Measurements from ENCODE around the gene APOC1.
"Not testable (repeated sequence)": the region's sequence is repeated elsewhere in the genome, so short reads cannot be mapped to it uniquely, and the experiment has no call there.

Gene APOC1

DNA sequence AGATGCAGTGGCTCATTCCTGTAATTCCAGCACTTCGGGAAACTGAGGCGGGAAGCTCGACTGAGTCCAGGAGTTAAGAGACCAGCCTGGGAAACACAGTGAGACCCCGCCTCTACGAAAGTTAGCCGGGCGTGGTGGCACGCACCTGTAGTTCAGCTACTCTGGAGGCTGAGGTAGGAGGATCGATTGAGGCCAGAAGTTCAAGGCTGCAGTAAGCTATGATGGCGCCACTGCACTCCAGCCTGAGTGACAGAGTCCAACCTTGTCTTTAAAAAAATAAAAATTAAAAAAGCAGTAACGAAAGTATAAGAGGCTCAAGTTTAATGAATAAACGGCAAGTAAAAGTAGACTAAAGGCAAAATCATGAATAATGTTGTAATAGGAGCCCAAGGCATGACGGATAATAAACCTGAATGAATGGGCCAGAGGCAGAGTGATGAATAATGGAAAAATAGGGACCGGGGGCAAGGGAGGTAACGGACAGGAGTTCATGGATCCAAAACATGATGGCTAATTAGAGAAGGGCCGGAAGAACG, 24.5 kb upstream of the APOC1 start:
- no peak for DNase-seq (ENCODE audit: low read depth in 1 of 2, low spot score in 1 of 2)

DNA sequence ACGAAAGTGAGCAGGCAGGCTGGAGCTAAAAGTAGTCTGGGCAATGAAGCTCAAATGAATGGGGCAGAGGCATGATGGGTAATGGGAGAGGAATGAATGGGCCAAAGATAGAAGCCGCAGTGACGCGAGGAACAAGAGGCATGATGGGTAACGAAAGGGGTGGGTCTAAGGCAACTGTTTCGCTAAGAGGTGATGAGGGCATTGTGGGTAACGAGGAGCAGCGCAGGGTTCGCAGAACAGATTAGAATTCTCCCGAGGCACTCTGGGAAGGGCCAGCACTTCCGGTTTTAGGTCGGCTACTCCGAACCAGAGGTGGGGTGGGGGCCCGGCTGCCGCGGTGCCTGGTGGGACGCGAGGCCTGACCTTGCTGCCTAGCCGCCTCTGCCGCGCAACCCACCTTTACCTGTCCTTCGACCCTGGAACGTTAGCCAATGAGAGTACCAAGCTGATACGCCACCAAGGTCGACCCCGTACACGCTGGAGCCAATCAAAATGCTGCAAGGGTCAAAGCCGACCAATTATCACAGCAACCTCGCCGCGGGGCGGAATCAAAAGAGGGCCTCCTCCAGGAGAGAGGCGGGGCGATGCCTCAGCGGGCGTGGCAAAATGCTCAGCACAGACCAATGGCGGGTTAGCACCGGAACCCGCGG, 23.9 kb upstream of the APOC1 start:
- DNase-seq (ENCODE audit: low read depth in 1 of 2, low spot score in 1 of 2) = peak in 1 of 2 donors; percentile 100

DNA sequence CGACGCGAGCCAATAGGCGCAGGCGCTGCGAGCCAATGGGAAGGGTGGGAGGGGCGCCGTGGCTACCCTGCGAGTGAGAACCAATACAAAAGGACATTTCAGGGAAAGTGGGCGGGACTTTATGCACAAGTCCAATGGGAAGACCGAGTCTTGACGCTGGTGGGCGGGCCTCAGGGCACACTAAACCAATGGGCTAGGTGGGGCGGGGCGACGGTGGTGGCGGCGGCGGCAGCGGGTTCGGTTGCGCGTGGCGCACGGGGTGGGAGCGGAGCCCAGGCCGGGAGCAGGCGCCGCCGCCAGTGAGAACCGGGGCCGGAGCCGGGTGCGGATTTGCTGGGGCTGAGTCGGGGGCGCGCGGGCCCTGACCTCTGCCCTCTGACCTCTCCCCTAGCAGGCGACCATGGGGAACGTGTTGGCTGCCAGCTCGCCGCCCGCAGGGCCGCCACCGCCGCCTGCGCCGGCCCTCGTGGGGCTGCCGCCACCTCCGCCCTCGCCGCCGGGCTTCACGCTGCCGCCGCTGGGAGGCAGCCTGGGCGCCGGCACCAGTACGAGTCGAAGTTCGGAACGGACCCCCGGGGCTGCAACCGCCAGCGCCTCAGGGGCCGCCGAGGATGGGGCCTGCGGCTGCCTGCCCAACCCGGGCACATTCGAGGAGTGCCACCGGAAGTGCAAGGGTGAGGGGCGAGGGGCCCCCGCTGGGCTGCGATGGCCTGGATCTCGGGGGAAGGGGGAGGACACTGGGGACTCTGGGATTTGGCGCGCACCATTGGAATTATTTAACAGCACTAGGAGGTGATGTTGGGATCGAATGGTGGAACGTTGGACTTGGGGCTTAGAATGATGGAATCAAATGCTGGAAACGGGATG, 23.2 kb upstream of the APOC1 start, which contains the start of gene TOMM40:
TOMM40 (plus strand) TSS at position 239 of the 867 bp plus-strand sequence; CDS start at position 401, 162 bp downstream.
- peak in 1 of 2 donors; percentile 100 for DNase-seq (ENCODE audit: low read depth in 1 of 2, low spot score in 1 of 2)

DNA sequence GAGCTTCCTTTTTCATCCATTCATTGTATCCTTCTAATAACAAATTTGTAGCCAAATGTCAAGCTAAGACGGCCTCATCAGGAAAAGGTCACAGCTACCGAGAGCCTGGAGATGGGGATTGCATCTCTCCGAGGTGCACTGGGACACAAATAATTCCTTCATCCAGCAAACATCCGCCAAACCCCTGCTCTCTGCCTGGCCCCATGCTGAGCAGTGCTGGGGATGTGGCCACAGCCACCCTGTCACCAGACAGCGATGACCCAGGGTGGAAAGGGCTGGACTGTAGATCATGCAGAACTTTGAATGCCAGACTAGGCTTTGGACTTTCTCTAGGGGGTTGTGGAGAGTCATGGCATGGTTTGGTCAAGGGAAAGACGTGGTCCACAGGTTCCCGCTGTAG, 21.5 kb upstream of the APOC1 start:
- DNase-seq (ENCODE audit: low read depth in 1 of 2, low spot score in 1 of 2) = no peak

DNA sequence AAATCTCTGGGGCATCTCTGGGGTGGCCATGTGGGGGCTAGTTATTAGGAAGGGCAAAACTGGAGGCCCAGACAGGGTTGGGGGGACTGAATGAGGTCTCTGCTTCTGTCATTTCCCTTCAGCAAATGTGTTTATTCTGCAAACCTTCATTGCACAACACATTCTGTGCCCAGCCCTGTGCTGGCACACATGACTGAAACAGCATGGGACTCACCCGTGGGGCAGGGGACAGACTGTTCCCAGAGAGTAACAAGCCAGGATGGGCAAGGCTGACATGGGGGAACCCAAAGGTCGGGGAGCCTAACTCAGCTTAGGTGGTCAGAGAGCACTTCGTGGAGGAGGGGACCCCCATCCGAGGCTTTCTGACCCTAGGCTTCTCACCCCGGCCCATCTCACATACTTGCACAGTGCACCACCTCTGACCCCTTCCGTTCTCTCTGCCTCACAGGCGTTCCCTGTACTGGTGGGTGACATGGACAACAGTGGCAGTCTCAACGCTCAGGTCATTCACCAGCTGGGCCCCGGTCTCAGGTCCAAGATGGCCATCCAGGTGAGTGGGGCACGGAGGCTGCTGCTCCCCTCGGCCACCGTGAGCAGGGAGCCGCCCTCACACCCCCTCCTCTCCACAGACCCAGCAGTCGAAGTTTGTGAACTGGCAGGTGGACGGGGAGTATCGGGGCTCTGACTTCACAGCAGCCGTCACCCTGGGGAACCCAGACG, 20.9 kb upstream of the APOC1 start:
- no peak for DNase-seq (ENCODE audit: low read depth in 1 of 2, low spot score in 1 of 2)

DNA sequence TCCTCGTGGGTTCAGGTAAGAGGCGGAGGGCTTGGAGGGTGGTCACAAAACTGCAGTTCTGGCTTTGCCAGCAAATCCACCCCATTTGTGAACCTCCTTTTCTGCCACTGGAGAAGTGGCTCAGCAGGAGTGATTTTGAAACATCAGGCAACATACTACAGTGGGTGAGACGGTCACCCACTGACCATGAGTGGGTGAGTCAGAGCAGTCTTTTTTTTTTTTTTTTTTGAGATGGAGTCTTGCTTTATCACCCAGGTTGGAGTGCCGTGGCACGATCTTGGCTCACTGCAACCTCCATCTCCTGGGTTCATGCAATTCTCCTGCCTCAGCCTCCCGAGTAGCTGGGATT, 20.4 kb upstream of the APOC1 start:
- no peak for DNase-seq (ENCODE audit: low read depth in 1 of 2, low spot score in 1 of 2)

DNA sequence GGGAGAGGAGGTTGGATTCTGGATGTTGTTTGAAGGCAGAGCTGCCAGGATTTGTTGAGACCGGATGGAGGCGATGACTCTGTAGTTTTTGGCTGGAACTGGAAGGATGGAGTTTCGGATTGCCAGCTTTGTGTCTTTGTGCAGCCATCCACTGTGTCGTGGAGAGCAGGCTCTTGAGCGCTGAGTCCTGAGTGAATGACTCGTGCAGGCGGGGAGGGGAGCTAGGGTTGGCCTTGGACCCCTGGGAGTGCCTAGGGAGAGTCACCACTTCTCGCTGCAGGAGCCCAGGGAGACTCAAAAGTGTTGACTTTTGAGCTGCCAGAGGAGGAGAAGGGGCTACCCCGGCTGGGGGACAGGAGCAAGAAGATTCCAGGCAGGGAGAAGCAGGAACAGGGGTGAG, 19.5 kb upstream of the APOC1 start:
- no peak for DNase-seq (ENCODE audit: low read depth in 1 of 2, low spot score in 1 of 2)

DNA sequence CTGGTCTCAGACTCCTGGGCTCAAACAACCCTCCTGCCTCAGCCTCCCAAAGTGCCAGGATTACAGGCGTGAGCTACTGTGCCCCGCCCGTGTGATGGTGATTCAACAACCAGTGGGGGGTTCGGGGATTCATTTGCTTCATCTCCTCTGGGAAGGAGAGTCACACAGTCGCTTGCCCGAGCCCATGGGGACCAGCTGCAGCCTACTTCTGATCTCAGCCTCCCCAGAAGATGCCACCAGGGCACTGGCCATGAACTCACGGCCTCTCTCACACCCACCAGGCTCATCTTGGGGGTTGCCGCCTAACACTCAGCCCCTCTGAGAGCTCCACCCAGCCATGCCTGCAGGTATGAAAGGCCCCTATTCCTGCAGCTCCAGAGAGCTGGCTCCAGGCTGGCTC, 16.6 kb upstream of the APOC1 start:
- no peak for DNase-seq (ENCODE audit: low read depth in 1 of 2, low spot score in 1 of 2)

DNA sequence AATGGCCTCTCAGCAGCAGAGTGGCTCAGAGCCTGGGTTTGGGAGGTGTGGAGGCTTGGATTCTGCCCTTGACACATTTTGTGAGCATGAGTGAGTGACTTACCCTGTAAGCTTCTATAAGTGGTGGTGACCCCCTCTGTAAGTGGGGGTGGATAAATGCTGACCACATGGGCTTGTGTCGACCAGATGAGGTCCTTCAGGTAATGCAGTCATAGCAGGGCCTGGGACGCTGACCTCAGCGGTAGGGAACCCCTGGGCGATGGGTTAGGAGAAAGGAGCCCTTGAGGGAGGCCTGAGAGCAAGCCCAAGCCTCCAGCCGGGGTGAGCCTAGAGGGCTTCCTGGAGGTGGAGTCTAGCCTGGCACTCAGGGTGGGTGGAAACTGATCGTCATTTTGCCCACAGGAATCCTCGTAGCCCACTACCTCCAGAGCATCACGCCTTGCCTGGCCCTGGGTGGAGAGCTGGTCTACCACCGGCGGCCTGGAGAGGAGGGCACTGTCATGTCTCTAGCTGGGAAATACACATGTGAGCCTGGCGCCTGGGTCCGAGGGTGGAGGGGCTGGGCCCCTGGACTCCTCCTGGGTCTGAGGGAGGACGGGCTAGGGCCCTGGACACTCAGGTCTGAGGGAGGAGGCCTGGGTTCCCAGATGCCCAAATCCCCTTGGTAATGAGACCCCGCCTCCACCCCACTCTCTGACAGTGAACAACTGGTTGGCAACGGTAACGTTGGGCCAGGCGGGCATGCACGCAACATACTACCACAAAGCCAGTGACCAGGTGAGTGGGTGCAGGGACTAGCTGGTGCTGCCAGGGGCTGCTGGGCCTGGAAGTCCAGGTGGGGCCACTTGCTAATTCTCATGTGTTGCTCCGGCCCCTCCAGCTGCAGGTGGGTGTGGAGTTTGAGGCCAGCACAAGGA, 13.8 kb upstream of the APOC1 start:
- DNase-seq (ENCODE audit: low read depth in 1 of 2, low spot score in 1 of 2) = no peak

DNA sequence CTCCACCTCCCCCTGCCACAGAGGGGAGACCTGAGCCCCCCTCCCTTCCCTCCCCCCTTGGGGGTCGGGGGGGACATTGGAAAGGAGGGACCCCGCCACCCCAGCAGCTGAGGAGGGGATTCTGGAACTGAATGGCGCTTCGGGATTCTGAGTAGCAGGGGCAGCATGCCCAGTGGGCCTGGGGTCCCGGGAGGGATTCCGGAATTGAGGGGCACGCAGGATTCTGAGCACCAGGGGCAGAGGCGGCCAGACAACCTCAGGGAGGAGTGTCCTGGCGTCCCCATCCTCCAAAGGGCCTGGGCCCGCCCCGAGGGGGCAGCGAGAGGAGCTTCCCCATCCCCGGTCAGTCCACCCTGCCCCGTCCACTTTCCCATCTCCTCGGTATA, 11.2 kb upstream of the APOC1 start:
- DNase-seq (ENCODE audit: low read depth in 1 of 2, low spot score in 1 of 2) = no peak

DNA sequence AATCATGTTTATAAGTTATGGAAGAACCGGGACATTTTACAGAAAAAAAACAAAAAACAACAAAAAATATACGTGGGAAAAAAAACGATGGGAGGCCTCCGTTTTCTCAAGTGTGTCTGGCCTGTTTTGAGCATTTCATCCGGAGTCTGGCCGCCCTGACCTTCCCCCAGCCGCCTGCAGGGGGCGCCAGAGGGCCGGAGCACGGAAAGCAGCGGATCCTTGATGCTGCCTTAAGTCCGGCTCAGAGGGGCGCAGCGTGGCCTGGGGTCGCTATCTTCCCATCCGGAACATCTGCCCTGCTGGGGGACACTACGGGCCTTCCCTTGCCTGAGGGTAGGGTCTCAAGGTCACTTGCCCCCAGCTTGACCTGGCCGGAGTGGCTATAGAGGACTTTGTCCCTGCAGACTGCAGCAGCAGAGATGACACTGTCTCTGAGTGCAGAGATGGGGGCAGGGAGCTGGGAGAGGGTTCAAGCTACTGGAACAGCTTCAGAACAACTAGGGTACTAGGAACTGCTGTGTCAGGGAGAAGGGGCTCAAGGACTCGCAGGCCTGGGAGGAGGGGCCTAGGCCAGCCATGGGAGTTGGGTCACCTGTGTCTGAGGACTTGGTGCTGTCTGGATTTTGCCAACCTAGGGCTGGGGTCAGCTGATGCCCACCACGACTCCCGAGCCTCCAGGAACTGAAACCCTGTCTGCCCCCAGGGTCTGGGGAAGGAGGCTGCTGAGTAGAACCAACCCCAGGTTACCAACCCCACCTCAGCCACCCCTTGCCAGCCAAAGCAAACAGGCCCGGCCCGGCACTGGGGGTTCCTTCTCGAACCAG, 10.6 kb upstream of the APOC1 start:
- DNase-seq (ENCODE audit: low read depth in 1 of 2, low spot score in 1 of 2) = peak; percentile 58 to 70

DNA sequence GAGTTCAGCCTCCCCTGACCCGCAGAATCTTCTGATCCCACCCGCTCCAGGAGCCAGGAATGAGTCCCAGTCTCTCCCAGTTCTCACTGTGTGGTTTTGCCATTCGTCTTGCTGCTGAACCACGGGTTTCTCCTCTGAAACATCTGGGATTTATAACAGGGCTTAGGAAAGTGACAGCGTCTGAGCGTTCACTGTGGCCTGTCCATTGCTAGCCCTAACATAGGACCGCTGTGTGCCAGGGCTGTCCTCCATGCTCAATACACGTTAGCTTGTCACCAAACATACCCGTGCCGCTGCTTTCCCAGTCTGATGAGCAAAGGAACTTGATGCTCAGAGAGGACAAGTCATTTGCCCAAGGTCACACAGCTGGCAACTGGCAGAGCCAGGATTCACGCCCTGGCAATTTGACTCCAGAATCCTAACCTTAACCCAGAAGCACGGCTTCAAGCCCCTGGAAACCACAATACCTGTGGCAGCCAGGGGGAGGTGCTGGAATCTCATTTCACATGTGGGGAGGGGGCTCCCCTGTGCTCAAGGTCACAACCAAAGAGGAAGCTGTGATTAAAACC, 9.9 kb upstream of the APOC1 start:
- no peak for DNase-seq (ENCODE audit: low read depth in 1 of 2, low spot score in 1 of 2)

DNA sequence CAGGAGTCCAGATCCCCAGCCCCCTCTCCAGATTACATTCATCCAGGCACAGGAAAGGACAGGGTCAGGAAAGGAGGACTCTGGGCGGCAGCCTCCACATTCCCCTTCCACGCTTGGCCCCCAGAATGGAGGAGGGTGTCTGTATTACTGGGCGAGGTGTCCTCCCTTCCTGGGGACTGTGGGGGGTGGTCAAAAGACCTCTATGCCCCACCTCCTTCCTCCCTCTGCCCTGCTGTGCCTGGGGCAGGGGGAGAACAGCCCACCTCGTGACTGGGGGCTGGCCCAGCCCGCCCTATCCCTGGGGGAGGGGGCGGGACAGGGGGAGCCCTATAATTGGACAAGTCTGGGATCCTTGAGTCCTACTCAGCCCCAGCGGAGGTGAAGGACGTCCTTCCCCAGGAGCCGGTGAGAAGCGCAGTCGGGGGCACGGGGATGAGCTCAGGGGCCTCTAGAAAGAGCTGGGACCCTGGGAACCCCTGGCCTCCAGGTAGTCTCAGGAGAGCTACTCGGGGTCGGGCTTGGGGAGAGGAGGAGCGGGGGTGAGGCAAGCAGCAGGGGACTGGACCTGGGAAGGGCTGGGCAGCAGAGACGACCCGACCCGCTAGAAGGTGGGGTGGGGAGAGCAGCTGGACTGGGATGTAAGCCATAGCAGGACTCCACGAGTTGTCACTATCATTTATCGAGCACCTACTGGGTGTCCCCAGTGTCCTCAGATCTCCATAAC, 8.8 kb upstream of the APOC1 start, which contains the start of gene APOE:
APOE (plus strand) TSS at position 360 of the 724 bp plus-strand sequence. CDS start 829 bp downstream, outside the sequence.
- no peak for DNase-seq (ENCODE audit: low read depth in 1 of 2, low spot score in 1 of 2)

DNA sequence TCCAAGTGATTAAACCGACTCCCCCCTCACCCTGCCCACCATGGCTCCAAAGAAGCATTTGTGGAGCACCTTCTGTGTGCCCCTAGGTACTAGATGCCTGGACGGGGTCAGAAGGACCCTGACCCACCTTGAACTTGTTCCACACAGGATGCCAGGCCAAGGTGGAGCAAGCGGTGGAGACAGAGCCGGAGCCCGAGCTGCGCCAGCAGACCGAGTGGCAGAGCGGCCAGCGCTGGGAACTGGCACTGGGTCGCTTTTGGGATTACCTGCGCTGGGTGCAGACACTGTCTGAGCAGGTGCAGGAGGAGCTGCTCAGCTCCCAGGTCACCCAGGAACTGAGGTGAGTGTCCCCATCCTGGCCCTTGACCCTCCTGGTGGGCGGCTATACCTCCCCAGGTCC, 6.8 kb upstream of the APOC1 start:
- DNase-seq (ENCODE audit: low read depth in 1 of 2, low spot score in 1 of 2) = no peak

DNA sequence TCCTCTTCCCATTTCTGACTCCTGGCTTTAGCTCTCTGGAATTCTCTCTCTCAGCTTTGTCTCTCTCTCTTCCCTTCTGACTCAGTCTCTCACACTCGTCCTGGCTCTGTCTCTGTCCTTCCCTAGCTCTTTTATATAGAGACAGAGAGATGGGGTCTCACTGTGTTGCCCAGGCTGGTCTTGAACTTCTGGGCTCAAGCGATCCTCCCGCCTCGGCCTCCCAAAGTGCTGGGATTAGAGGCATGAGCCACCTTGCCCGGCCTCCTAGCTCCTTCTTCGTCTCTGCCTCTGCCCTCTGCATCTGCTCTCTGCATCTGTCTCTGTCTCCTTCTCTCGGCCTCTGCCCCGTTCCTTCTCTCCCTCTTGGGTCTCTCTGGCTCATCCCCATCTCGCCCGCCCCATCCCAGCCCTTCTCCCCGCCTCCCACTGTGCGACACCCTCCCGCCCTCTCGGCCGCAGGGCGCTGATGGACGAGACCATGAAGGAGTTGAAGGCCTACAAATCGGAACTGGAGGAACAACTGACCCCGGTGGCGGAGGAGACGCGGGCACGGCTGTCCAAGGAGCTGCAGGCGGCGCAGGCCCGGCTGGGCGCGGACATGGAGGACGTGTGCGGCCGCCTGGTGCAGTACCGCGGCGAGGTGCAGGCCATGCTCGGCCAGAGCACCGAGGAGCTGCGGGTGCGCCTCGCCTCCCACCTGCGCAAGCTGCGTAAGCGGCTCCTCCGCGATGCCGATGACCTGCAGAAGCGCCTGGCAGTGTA, 6.2 kb upstream of the APOC1 start:
- no peak for DNase-seq (ENCODE audit: low read depth in 1 of 2, low spot score in 1 of 2)

DNA sequence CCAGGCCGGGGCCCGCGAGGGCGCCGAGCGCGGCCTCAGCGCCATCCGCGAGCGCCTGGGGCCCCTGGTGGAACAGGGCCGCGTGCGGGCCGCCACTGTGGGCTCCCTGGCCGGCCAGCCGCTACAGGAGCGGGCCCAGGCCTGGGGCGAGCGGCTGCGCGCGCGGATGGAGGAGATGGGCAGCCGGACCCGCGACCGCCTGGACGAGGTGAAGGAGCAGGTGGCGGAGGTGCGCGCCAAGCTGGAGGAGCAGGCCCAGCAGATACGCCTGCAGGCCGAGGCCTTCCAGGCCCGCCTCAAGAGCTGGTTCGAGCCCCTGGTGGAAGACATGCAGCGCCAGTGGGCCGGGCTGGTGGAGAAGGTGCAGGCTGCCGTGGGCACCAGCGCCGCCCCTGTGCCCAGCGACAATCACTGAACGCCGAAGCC, 5.6 kb upstream of the APOC1 start:
- DNase-seq (ENCODE audit: low read depth in 1 of 2, low spot score in 1 of 2) = no peak

DNA sequence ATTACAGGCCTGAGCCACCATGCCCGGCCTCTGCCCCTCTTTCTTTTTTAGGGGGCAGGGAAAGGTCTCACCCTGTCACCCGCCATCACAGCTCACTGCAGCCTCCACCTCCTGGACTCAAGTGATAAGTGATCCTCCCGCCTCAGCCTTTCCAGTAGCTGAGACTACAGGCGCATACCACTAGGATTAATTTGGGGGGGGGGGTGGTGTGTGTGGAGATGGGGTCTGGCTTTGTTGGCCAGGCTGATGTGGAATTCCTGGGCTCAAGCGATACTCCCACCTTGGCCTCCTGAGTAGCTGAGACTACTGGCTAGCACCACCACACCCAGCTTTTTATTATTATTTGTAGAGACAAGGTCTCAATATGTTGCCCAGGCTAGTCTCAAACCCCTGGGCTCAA, 4.6 kb upstream of the APOC1 start:
- DNase-seq (ENCODE audit: low read depth in 1 of 2, low spot score in 1 of 2) = no peak

DNA sequence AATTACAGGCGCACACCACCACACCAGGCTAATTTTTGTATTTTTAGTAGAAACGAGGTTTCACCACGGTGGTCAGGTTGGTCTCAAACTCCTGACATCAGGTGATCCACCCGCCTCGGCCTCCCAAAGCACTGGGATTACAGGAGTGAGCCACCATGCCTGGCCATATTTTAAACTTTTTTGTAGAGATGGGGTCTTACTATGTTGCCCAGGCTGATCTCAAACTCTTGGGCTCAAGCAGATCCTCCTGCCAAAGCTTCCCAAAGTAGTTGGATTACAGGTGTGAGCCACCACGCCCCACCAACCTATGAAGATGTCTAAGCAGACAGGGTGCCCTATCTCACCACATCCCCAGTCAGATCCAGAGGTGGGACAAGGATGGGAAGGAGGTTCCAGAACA, 2.5 kb upstream of the APOC1 start:
- DNase-seq (ENCODE audit: low read depth in 1 of 2, low spot score in 1 of 2) = not testable (repeated sequence)
